Gastroesophageal sphincter (tissue), 4 donors: ENCODE data around the gene PODXL2. TPM values are rescaled to one million over a fixed set of nuclear protein-coding genes. Genes with fewer than 3 reads are reported as not detected.

Experiments
- ATAC-seq: fragments of 150-250 bp; one replicate; pipeline ENCODE4 v1.9.1; 2016; ENCODE audit warnings: mild to moderate bottlenecking, moderate library complexity
- H3K27ac ChIP-seq, 4 donors: fragments of 200-600 bp; sonication (generic) in 3 of 4; 1 replicate in 3 of 4; 2 replicates in 1 of 4; pipeline ENCODE4 v1.5.1; 2016 to 2019
- H3K27me3 ChIP-seq: fragments of 200-600 bp; sonication (generic); one replicate; pipeline ENCODE4 v1.5.1; 2019
- H3K36me3 ChIP-seq, 2 donors: fragments of 200-600 bp; sonication (generic); one replicate each; pipeline ENCODE4 v1.5.1; 2019; ENCODE audit warnings: control low read depth in 1 of 2
- H3K4me1 ChIP-seq, 3 donors: fragments of 200-600 bp; sonication (generic); 1 replicate in 2 of 3; 2 replicates in 1 of 3; pipeline ENCODE4 v1.5.1; 2016 to 2019; ENCODE audit warnings: control low read depth in 2 of 3
- H3K4me3 ChIP-seq, 2 donors: fragments of 200-600 bp; sonication (generic); one replicate each; pipeline ENCODE4 v1.5.1; 2019; ENCODE audit warnings: mild to moderate bottlenecking in 1 of 2, moderate library complexity in 1 of 2
- H3K9me3 ChIP-seq, 3 donors: fragments of 200-600 bp; sonication (generic); one replicate each; pipeline ENCODE4 v1.5.1; 2017 to 2019; ENCODE audit warnings: control low read depth in 2 of 3
- EP300 ChIP-seq: sonication (generic); formaldehyde crosslinking; IDR thresholded peaks from one replicate; pipeline ENCODE4 v1.6.1; 2017; ENCODE audit warnings: antibody characterized with exemption, mild to moderate bottlenecking
- POLR2A ChIP-seq, 2 donors: fragments of 450-650 bp; IDR thresholded peaks; one replicate each; pipeline ENCODE4 v1.6.1; 2017; ENCODE audit warnings: antibody characterized with exemption in 2 of 2, mild to moderate bottlenecking in 2 of 2, moderate library complexity in 1 of 2
- POLR2AphosphoS5 ChIP-seq: sonication (generic); formaldehyde crosslinking; IDR thresholded peaks from one replicate; pipeline ENCODE4 v1.6.1; 2017; ENCODE audit warnings: antibody characterized with exemption
- WGBS, 2 donors: methylation state at CpG; one replicate each; pipeline ENCODE4 v1.1.5; 2018; ENCODE audit warnings: low coverage in 1 of 2; 5-methylcytosine and 5-hydroxymethylcytosine counted together
- total RNA-seq, 4 donors: library from RNA; depleted of rRNA; stranded (reverse); fragments of >200 nt; gene quantifications; one replicate each; pipeline ENCODE4 v1.1.0, GENCODE V29; 2016
- TF ChIP-seq, protein P1 (sequence below), 4 experiments: fragments of 200-600 bp in 2 of 4; fragments of 450-650 bp in 2 of 4; sonication (generic) in 1 of 4; IDR thresholded peaks; one replicate each; pipeline ENCODE4 v1.5.1; 2017 to 2019; ENCODE audit warnings: antibody characterized with exemption in 4 of 4, mild to moderate bottlenecking in 2 of 4, moderate library complexity in 2 of 4

PODXL2 gene
- total RNA-seq, 4 donors from 2014 or later: 1.9 to 2.8 (median 2.3) TPM

DNA sequence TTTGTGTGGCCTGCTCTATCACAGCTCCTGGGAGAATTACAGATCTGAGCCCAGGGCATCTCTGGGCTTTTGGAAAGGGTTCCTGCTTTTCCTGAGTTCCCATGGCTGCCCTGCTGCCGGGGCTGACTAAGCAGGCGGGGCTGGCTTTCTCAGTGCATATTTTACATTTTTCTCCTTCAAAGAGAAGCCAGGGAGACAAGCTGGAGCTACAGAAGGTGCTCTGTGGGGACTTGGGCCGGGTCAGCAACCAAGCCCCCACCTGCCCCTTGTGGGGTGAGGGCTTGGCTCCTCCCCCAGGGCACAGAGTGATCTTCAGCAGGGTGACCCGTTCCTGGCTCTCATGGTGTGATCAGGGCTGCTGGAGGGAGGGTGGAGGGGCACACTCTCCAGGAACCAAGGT, 61.1 kb downstream of the PODXL2 start:
- Histone ChIP-seq H3K27ac (peak overlapping the region; percentile 30 to 84 (median 80)), H3K36me3 (peaks cover 0 to 36% of the 10 kb centered on the region in 2 donors), H3K9me3 (no peaks in the 10 kb centered on the region), H3K4me1 (peaks cover 2 to 40% (median 14%) of the 10 kb centered on the region in 3 donors), H3K4me3 (no peak overlapping the region), H3K27me3 (no peaks in the 10 kb centered on the region)
- ATAC-seq: peak; percentile 38
- TF ChIP-seq, protein P1, sequence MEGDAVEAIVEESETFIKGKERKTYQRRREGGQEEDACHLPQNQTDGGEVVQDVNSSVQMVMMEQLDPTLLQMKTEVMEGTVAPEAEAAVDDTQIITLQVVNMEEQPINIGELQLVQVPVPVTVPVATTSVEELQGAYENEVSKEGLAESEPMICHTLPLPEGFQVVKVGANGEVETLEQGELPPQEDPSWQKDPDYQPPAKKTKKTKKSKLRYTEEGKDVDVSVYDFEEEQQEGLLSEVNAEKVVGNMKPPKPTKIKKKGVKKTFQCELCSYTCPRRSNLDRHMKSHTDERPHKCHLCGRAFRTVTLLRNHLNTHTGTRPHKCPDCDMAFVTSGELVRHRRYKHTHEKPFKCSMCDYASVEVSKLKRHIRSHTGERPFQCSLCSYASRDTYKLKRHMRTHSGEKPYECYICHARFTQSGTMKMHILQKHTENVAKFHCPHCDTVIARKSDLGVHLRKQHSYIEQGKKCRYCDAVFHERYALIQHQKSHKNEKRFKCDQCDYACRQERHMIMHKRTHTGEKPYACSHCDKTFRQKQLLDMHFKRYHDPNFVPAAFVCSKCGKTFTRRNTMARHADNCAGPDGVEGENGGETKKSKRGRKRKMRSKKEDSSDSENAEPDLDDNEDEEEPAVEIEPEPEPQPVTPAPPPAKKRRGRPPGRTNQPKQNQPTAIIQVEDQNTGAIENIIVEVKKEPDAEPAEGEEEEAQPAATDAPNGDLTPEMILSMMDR (IDR thresholded peaks at IDR 0.05): no peak
- TF ChIP-seq POLR2A (IDR thresholded peaks at IDR 0.05) (no peak), POLR2AphosphoS5 (peak; percentile 14)
- WGBS, 2 donors: 20% methylated on average over 1 of the region's 4 CpGs; no CpG with 5 or more reads in 1 of the 2 donors

DNA sequence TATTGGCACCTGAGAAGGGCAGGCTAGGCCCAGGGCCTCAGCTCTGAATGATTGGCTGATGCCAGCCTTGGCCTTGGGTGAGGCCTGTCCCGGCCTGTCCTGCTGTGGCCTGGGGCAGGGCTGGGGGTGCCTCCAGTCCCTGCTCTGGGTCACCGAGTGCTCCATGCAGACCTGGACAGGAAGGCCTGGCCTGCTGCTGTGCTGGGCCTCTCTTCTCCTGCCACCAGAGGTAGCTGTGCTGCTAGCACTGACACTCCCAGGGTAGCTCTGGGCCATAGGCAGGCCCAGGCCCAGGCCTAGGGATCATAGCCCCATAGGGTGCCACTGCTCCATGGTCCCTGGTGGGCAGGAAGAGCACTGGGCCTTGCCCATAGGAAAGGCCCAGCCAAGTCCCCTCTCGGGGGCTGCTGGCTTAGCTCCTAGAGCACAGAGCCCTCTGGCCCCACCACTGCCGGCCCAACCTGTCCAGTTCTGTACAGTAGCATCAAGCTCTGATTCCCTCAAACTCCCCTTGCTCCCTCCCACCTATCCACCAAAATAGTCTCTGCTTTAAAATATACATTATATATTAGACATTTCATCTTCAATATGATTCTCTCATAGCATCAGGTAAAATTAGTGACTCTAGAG, 62.0 kb downstream of the PODXL2 start:
- H3K36me3 ChIP-seq: peaks cover 0 to 36% of the 10 kb centered on the region in 2 donors
- WGBS, 2 donors: 80 to 83% methylated on average over 1 to 2 of the region's 4 CpGs
- H3K27me3 ChIP-seq: no peaks in the 10 kb centered on the region
- H3K9me3 ChIP-seq: no peaks in the 10 kb centered on the region
- peak; percentile 63 for ATAC-seq
- peaks cover 2 to 41% (median 14%) of the 10 kb centered on the region in 3 donors for H3K4me1 ChIP-seq
- TF ChIP-seq, protein P1 (IDR thresholded peaks at IDR 0.05): peak in 3 of 4 experiments; percentile 65 to 80 (median 70)
- TF ChIP-seq POLR2AphosphoS5: no peak
- peak overlapping the region in 3 of 4 donors; percentile 80 to 84 (median 81) for H3K27ac ChIP-seq
- no peak overlapping the region for H3K4me3 ChIP-seq

- 90 to 97% methylated on average over 4 to 7 of the region's 8 CpGs for WGBS, 2 donors
- H3K4me1 ChIP-seq: peaks cover 2 to 47% (median 16%) of the 10 kb centered on the region in 3 donors
- TF ChIP-seq, protein P1 (IDR thresholded peaks at IDR 0.05): no peak
- TF ChIP-seq POLR2A (IDR thresholded peaks at IDR 0.05) (no peak), POLR2AphosphoS5 (no peak), EP300 (no peak)
- H3K27me3 ChIP-seq: no peaks in the 10 kb centered on the region
- peak overlapping the region in 3 of 4 donors; percentile 80 to 84 (median 81) for H3K27ac ChIP-seq
- no peaks in the 10 kb centered on the region for H3K9me3 ChIP-seq
- no peak overlapping the region for H3K4me3 ChIP-seq
- peaks cover 0 to 36% of the 10 kb centered on the region in 2 donors for H3K36me3 ChIP-seq
- ATAC-seq: no peak
These were observed 62.5 kb downstream of the PODXL2 start for GRCh38 chr3:127691489-127691888.

- peak overlapping the region in 2 of 4 donors; percentile 80 to 81 for H3K27ac ChIP-seq
- no peak overlapping the region for H3K4me3 ChIP-seq
- no peaks in the 10 kb centered on the region for H3K27me3 ChIP-seq
- TF ChIP-seq EP300 (no peak), POLR2AphosphoS5 (no peak), POLR2A (IDR thresholded peaks at IDR 0.05) (no peak)
- TF ChIP-seq, protein P1 (IDR thresholded peaks at IDR 0.05): no peak
- H3K36me3 ChIP-seq: peaks cover 0 to 36% of the 10 kb centered on the region in 2 donors
- H3K4me1 ChIP-seq: peaks cover 2 to 51% (median 21%) of the 10 kb centered on the region in 3 donors
- no peak for ATAC-seq
- WGBS, 2 donors: no CpG with 5 or more reads among the region's 6 CpGs
- H3K9me3 ChIP-seq: no peaks in the 10 kb centered on the region
These were observed 63.0 kb downstream of the PODXL2 start for GRCh38 chr3:127691974-127692373.
